ENCODE data around the gene RTTN.

Gene RTTN

GRCh38 chr18:70197026-70197425 is 8.5 kb downstream of the RTTN start:
- no peak for DNase-seq

DNA sequence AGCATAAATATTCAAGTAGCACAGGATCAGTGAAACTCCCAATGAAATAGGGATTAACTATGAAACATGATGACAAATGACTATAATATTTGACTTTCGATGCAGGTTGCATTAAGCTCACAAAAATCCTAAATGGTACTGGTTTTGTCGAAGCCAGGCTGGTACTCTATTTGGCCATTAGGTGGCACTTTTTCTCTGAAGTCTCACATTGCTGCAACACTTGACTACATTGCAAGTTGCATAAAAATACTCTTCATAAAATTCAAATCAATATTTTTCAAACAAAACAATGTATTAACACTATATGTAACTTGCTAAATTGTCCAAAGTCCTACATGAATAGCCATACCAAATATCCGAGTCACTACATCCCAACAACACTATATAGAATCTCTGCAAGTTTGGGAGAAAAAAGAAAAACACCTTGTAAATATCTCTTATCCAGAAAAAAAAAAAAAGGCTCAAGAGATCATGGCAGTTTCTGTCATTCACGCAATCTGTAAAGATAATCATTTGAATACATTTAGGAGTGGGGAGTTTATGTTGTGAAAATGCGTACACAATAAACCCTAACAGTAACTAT is 9.5 kb downstream of the RTTN start:
- DNase-seq = peak; percentile 51

GRCh38 chr18:70195014-70195614 is 10.4 kb downstream of the RTTN start:
- DNase-seq = peak; percentile 51

GRCh38 chr18:70194227-70194890 is 11.1 kb downstream of the RTTN start:
- peak; percentile 89 for DNase-seq

GRCh38 chr18:70190529-70190928 is 15.0 kb downstream of the RTTN start:
- DNase-seq = no peak

DNA sequence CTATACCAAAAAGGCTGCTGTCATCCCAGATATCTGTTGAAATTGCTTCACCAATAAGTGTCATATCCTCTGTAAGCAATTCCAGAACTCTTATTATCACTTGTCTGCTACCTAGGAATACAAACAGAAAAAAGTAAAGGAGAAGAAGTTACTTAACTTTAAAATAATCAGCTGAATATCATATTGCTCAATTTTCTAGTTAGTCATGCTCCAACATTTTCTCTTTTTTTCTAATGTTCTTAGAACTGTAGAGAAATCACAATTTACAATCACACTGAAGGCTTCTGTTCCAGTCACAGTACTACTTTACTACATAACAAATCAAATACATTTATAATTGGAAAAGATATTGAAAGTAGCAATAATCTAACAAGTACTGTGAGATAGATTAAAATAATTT is 17.4 kb downstream of the RTTN start:
- DNase-seq = no peak

DNA sequence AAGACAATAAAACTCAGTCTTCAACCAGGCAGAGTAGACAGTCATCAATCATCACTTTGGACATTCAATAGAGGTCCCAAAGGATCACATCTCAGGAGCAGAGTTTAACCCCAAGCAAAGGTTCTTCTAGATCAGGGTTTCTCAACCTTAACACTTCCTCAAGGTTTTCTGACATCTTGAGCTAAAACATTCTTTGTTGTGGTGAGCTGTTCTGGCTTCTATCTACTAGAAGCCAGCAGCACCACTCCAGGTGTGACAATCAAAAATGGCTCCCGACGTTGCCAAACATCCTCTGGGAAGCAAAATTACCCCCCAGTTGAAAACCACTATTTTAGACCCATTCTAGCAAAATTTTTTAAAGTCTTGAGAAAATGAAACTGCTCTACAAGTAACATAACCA is 22.0 kb downstream of the RTTN start:
- DNase-seq = no peak

GRCh38 chr18:70182548-70182947 is 22.9 kb downstream of the RTTN start:
- DNase-seq = no peak

DNA sequence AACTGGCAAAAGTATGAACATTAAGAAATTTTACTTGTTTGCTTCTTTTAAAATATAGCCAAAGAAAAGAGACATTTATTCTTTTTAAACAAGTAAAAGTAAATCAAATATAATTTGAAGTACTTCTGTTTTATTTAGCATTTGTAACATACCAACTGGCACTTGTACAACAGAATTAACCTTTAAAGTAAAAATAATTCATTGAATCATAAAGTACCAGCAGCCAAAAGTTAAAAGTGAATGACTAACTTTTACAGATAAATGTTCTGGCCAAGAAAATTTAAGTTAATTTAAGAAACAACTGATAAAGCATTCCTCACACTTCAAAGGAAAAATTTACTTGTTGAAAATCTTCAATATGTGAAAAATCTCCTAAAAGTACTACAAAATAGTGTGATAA is 23.8 kb downstream of the RTTN start:
- DNase-seq = no peak

DNA sequence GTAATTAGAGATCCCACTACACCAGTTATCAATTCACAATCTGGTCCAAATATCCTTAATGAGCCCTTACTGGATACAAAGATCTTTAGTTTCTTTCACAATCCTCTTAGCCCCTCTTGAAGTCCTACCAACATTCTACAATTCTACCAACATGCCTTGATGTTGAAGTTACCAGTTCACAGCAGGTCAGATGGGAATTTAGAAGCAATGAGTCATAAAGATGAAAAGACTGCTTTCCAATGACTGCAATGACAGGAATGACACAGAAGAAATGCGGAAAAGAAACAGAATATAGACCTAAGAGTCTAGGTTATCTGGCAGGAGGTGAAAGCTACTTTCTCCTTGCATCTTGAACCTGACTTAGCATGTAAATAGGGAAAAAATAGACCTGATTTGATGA is 24.5 kb downstream of the RTTN start:
- DNase-seq = no peak

DNA sequence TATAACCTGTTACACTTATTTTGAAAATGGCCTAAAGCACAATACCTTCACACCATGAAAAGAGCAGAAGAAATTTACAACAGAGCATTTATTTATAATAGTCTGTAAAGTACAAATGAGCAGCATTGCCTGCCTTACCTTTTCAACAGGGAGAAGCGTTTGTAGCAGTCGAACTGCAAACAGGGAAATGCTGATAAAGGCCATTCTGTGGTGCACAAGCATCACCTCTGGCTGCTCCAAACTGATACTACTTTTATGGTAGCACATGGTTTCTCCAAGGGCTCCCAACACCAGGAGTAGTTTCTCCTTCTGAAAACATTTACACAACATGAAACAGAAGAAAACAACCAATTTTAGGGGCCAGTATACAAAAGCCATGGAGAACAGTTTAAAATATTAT is 28.9 kb downstream of the RTTN start:
- no peak for DNase-seq

DNA sequence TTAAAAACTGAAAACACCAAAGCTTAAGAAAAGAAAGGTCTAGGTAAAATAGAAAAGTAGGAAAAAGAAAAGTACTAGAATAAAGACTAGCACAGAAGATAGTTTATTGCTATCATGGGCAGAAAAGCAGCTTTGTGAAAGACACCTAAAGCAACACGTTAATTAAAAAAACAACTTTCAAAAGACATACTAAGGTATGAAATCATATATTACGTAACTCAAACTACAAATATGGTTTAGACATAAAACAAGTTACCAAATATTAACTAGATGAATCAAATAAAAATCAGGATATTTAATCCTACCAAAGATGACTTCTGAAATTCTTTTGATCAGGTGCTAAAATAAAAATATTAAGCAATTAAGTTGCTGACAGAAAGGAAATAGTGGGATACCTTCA is 30.3 kb downstream of the RTTN start:
- DNase-seq = no peak

GRCh38 chr18:70172225-70172624 is 33.3 kb downstream of the RTTN start:
- DNase-seq = no peak

GRCh38 chr18:70169747-70170146 is 35.7 kb downstream of the RTTN start:
- no peak for DNase-seq

DNA sequence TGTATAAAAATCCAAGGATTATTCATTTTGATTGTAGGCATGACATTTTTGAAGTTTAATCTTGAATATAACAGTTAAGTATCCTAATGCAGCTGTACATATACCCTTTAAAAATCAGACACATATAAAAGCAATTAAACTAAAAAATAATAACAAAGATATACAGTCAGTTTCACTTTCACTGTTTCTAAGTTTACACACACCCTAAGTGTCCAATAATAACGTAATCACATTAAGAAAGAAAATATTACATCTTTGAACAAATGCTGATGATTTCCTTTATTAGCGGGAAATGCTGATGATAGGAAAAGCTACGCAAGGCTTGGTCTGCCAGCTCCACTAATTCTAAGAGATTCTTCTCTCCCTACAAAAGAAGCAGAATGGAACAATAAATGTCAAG is 38.8 kb downstream of the RTTN start:
- DNase-seq = no peak

DNA sequence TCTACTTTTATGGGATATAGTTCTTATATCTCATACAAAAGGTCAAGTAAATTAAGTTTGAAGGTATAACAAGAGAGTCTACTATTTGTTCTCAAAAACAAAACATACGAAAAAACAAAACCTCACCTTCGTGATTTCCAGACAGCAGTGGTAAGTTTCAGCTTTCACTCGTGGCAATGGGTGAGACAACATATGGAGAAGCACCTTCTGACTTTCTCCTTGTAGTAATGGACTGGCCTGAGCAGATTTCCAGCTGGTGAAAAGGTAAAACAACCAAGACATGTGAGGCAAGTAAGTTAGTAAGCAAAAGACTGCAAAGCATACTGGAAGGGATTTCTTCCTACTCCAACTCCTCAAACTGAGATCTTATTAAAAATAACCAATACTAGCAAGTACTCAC is 39.6 kb downstream of the RTTN start:
- no peak for DNase-seq

DNA sequence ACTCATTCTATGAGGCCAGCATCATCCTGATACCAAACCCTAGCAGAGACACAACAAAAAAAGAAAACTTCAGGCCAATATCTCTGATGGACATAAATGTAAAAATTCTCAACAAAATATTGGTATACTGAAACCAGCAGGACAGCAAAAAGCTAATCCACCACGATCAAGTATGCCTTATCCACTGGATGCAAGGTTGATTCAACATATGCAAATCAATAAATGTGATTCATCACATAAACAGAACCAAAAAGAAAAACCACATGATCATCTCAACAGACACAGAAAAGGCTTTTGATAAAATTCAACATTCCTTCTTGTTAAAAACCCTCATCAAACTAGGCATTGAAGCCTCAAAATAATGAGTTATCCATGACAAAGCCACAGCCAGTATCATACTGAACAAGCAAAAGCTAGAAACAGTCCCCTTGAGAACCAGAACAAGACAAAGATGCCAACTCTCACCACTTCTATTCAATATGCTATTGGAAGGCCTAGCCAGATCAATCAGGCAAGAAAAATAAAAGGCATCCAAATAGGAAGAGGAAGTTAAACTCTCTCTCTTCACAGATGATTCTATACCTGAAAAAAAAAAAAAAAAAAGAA is 45.3 kb downstream of the RTTN start:
- DNase-seq = no peak

DNA sequence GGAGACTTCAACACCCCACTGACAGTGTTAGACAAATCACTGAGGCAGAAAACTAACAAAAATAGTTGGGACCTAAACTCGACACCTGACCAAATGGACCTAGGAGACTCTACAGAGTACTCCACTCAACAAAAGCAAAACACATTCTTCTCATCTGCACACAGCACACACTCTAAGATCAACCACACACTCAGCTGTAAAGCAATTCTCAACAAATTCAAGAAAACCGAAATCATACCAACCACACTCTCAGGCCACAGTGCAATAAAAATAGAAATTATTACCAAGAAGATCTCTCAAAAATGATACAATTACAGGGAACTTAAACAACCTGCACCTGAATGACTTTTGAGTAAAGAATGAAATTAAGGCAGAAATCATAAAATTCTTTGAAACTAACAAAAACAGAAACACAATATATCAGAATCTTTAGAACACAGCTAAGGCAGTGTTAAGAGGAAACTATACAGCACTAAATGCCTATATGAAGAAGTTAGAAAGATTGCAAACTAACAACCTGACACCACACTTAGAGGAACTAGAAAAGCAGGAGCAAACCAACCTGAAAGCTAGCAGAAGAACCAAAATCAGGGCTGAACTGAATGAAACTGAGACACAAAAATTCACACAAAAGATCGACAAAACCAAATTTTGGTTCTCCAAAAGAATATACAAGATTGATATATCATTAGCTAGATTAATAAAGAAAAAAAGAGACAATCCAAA is 46.3 kb downstream of the RTTN start:
- DNase-seq = no peak

- DNase-seq = no peak
These were observed 48.6 kb downstream of the RTTN start for GRCh38 chr18:70156886-70157285.

- peak; percentile 26 for DNase-seq
These were observed 50.8 kb downstream of the RTTN start for GRCh38 chr18:70154591-70155194.

DNA sequence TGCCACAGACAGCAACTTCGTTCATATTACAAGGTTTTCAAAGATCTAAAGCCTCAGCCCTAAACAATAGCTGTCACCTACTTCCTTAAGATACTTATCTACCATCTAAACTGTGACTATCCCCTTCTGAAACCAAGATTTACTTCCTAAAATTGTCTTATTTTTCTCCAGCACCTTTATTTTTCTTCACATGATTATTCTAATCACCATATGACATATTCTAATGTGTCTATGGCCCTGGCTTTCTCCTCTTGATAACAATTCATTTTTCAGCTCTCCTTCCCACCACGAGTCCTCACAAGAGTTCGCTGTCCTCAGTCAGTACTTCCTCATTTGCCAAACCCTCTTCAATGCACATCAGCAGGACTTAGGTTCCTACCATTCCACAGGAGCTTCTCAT is 53.9 kb downstream of the RTTN start:
- no peak for DNase-seq

DNA sequence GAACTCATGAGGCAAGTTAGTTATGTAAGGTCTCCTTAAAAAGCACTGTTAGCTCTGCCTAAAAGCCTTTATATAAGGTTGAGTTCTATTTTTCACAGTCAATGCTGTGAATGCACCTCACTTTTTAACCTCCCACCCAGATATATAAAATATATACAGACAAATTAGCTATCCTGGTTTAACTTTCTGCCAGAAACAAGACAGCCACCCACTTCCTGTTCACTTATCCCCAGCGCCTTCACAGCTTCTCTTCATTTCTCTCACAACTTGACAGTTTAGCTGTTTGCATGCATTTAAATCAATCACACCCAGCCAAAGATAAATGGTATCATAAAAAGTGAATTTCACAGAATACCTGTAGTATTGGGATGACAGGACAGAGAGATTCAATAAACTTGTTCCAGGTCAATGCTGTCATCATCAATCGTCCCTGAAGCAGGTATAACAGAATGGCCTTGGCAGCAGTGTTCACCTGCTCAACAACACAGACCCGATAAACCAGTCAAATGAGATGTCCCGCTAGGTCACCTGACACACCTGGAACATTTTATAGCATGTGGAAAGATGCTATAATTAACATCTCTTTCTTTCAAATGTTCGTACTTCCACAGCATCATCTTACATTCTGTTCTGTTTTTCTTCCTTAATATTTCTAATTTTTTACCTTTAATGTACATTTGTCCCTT is 55.7 kb downstream of the RTTN start:
- DNase-seq = no peak

DNA sequence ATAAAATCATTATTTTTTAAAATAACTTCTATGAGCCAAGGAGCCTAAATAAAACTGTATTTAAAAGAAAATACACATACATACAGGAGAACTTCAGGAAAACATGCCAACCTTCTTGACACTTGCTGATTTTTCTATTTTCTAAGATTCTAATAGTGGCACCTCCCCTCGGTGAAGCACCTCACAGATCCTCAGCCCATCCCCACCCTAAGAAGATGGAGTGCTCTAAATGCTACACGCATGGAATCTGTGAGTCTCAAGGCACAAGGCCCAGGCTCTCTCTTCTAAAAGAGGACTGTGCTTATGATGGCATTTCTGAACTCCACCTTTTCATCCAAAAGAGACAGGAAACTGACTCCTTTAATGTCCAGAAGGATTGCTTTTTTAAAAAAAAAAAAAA is 56.3 kb downstream of the RTTN start:
- DNase-seq = no peak

All from activated CD4-positive, alpha-beta T cell treated with anti-CD3 and anti-CD28 coated beads, Interleukin-10, Interleukin-2, amounts not matched to agents 100 ng/mL and 50 ng/mL, durations not matched to agents 16 hours and 8 hours (primary cell).